Right lobe of liver (tissue), 4 donors: ENCODE measurements around the gene TOMM34.

ENCODE experiments used
- CTCF ChIP-seq, 4 donors: fragments of 200-600 bp in 3 of 4; fragments of 450-650 bp in 1 of 4; IDR thresholded peaks; one replicate each; pipeline versions ENCODE4 v1.5.1 to v1.8.0; 2016 to 2022; ENCODE audit warnings: antibody characterized with exemption in 4 of 4, mild to moderate bottlenecking in 2 of 4
- POLR2A ChIP-seq: fragments of 450-650 bp; IDR thresholded peaks from one replicate; pipeline ENCODE4 v1.6.1; 2017; ENCODE audit warnings: antibody characterized with exemption, mild to moderate bottlenecking
- donor health status: DM: no; HTN: no; CAD: no.
- donor health status: DM: no; HTN: no; CAD: no.
- donor health status: DM: no; HTN: yes; CAD: no.

DNA sequence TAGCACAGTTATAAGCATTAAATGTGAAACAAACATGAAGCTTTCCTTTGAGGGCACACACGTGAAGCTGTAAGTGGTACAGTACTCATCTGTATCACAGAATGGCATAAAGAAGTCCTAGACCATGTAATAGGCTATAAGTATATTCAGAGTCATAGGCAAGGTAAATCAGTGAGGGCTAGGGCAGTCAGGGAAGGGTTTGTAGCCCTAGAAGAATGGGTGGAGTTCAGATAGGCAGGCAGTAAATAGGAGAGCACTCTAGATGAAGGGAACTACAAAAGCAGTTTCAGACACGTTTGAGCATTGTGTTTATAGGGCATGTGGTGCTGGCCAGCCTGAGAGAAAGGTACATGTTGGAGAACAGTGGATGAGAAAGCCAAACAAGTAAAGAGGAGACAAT, 65.2 kb downstream of the TOMM34 start:
- TF ChIP-seq CTCF (IDR thresholded peaks at IDR 0.05) (no peak), POLR2A (no peak)
